GM13977 (cell line): ENCODE measurements around the gene SLC25A26.

ENCODE experiments used
- DNase-seq: peaks from one replicate; pipeline ENCODE4 v3.0.0; 2012; ENCODE audit warnings: low spot score
- in situ Hi-C: fragments of 300-500 bp; cut with MboI; formaldehyde crosslinking; loops from one replicate; pipeline ENCODE4 v1.12.0; 2022; ENCODE audit warnings: low sequenced_read_pairs, low pct_unique_long_range_greater_than_20kb, mixed read lengths, inconsistent platforms; ENCODE audit not compliant: unreplicated experiment
- TF ChIP-seq, protein P1 (sequence below): IDR thresholded peaks from 2 replicates; pipeline ENCODE4 v1.5.1; 2012; ENCODE audit warnings: mild to moderate bottlenecking, control low read depth; ENCODE audit not compliant: insufficient read depth; ENCODE audit errors: extremely low read depth, missing control alignments

The SLC25A26 gene

DNA sequence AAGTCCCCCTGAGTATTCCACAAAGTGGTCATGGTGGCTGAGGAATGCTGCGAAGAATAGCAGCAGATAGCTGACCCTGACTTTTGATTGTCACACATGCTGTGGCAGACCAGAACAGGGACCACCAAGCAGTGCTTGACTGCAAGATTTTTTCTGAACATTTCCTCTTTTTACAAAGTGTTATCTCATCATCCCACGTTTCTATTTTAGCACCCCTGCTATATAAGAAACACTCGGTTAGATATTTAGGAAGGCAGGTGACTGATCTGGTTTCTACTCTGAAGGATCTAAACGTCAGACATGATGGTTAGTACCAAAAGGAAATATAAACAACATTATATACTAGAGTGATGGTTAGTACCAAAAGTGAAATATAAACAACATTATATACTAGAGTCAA lies 9.1 kb downstream of the SLC25A26 start:
- TF ChIP-seq, protein P1, sequence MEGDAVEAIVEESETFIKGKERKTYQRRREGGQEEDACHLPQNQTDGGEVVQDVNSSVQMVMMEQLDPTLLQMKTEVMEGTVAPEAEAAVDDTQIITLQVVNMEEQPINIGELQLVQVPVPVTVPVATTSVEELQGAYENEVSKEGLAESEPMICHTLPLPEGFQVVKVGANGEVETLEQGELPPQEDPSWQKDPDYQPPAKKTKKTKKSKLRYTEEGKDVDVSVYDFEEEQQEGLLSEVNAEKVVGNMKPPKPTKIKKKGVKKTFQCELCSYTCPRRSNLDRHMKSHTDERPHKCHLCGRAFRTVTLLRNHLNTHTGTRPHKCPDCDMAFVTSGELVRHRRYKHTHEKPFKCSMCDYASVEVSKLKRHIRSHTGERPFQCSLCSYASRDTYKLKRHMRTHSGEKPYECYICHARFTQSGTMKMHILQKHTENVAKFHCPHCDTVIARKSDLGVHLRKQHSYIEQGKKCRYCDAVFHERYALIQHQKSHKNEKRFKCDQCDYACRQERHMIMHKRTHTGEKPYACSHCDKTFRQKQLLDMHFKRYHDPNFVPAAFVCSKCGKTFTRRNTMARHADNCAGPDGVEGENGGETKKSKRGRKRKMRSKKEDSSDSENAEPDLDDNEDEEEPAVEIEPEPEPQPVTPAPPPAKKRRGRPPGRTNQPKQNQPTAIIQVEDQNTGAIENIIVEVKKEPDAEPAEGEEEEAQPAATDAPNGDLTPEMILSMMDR, result no peak
- no peak for DNase-seq
- in situ Hi-C loops, result no loop called here

DNA sequence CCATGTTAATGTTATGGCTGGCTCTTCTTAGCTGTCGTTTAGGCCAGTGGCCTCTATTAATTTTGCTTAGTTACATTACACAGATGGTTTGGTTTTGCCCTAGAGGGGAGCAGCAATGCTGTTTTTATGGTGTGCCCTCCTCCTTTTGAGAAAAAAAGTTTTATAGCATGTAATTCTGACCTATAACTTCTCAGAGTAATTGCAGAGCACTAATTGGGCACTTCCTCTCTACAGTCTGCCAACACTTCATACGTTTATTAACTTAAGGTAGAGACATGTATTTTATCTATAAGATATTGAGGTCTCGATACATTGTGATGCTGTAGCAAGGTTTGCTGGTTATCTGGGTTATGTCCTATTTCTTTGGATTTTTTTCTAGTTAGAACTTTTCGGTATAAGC lies 12.2 kb downstream of the SLC25A26 start:
- TF ChIP-seq, protein P1, result no peak
- in situ Hi-C loops, result no loop called here
- DNase-seq, result no peak

GRCh38 chr3:66236281-66236680 lies 15.5 kb downstream of the SLC25A26 start:
- TF ChIP-seq, protein P1, result no peak
- no peak for DNase-seq

GRCh38 chr3:66237552-66237951 lies 16.8 kb downstream of the SLC25A26 start:
- TF ChIP-seq, protein P1, result no peak
- in situ Hi-C loops, result no loop called here
- no peak for DNase-seq

More at GRCh38 chr3:66236281-66236680, 15.5 kb downstream of the SLC25A26 start:
- in situ Hi-C loops, result no loop called here

DNA sequence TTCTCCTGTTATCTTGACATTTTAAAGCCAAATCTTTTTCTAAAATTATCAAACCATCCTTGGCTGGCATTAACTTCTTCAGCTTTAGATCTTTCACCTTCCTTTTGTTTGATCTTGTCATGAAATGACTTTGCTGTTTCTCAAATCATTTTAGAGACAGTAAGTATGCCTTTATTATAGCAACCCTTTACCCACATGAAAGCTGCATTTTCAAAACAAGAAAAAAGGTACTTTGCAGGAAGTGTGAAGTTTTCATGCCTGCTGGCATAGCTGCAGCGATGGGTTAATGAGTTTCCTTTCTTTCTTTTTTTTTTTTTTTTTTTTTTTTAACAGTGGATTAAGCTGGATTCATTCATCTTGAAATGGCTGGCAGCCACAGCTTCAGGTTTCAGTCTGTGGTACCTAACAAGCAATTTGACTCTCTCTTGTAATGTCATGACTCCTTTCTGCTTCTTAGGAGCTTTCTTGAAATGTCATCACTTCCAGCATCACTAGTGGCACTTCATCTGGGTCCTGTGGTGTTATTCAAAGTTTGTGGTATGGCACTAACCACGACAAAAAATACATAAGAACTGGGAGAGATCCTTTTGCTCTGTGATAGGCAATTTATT lies 18.8 kb downstream of the SLC25A26 start:
- no peak for DNase-seq
- in situ Hi-C loops, result no loop called here
- TF ChIP-seq, protein P1, result no peak

DNA sequence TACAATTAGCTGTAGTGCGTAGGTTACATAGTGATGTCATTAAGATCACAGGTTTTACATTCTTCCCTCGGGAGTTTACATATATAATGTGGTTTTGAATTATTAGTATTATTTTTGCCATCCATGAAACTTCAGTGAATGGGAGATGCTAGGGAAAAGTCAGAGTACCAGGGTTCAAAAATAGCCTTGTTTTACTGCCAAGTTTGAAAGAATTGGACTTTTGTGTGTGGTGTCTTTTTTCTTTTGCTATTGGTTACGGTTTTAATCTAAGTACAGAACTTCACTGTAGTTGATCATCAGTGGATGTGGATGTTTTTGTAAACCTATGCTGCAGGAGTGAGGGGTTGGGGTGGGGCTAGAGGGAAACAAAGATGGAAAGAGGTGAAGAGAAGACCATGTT lies 20.7 kb downstream of the SLC25A26 start:
- TF ChIP-seq, protein P1, result no peak
- DNase-seq, result no peak
- in situ Hi-C loops, result no loop called here
